RWPE1 (cell line): ENCODE measurements around the gene GSTM1.

Source experiments
- CTCF ChIA-PET: fragments of 350-600 bp; sonication (Branson Sonifier 250); formaldehyde crosslinking; extraction: SDS; loops from one replicate; lab custom pipeline; 2021; lab: Yijun Ruan, JAX
- POLR2A ChIA-PET: fragments of 400-600 bp; formaldehyde crosslinking; extraction: SDS; loops from one replicate; lab custom pipeline; 2020; ENCODE audit warnings: antibody characterized with exemption; ENCODE audit not compliant: low non-redundant PET; lab: Yijun Ruan, JAX
- DNase-seq: peaks from one replicate; pipeline ENCODE4 v3.0.0; 2012; ENCODE audit warnings: low spot score
- H3K27ac ChIP-seq: fragments of 450-650 bp; 2 replicates; pipeline ENCODE4 v1.5.1; 2017
- CTCF ChIP-seq: fragments of 450-650 bp; conservative IDR thresholded peaks from 2 replicates; pipeline ENCODE4 v1.5.1; 2017; ENCODE audit warnings: low read depth, mild to moderate bottlenecking

GSTM1 gene

GRCh38 chr1:109739738-109740614, 52.4 kb downstream of the GSTM1 start:
- POLR2A ChIA-PET, result no interaction called here

GRCh38 chr1:109740615-109741373, 53.2 kb downstream of the GSTM1 start, which contains the start of gene GSTM3:
Gene GSTM3, minus strand, starts transcription at chr1:109741038. Its CDS starts 751 bp downstream, at chr1:109740287.
- CTCF ChIA-PET, result no interaction called here
- POLR2A ChIA-PET, result no interaction called here
- peak within 1 kb of the TSS; percentile 38; the same call in 1 of the 2 replicates for H3K27ac ChIP-seq
- no peak for TF ChIP-seq CTCF
- no peak for DNase-seq

More at GRCh38 chr1:109739738-109740614, 52.4 kb downstream of the GSTM1 start:
- TF ChIP-seq CTCF, result no peak
- DNase-seq, result peak; percentile 66
- CTCF ChIA-PET, result interaction anchor here (0.5 to 0.9 kb wide), 2 partner anchors 69 to 381 kb away, joined by 3 read pairs; no protein-coding TSS in a partner anchor
- peak overlapping the region; percentile 38; the same call in 1 of the 2 replicates for H3K27ac ChIP-seq
